ENCODE data around the gene NENF. TPM values are rescaled to one million over a fixed set of nuclear protein-coding genes. Genes with fewer than 3 reads are reported as not detected.
"Not testable (repeated sequence)": the region's sequence is repeated elsewhere in the genome, so short reads cannot be mapped to it uniquely, and the experiment has no call there.

NENF gene
- 55.7 TPM for total RNA-seq
- long read RNA-seq, partial matches to known transcripts: 0 of 1 reads
- long read RNA-seq, other reads (novel, unspliced or antisense): 1 of 1 reads

DNA sequence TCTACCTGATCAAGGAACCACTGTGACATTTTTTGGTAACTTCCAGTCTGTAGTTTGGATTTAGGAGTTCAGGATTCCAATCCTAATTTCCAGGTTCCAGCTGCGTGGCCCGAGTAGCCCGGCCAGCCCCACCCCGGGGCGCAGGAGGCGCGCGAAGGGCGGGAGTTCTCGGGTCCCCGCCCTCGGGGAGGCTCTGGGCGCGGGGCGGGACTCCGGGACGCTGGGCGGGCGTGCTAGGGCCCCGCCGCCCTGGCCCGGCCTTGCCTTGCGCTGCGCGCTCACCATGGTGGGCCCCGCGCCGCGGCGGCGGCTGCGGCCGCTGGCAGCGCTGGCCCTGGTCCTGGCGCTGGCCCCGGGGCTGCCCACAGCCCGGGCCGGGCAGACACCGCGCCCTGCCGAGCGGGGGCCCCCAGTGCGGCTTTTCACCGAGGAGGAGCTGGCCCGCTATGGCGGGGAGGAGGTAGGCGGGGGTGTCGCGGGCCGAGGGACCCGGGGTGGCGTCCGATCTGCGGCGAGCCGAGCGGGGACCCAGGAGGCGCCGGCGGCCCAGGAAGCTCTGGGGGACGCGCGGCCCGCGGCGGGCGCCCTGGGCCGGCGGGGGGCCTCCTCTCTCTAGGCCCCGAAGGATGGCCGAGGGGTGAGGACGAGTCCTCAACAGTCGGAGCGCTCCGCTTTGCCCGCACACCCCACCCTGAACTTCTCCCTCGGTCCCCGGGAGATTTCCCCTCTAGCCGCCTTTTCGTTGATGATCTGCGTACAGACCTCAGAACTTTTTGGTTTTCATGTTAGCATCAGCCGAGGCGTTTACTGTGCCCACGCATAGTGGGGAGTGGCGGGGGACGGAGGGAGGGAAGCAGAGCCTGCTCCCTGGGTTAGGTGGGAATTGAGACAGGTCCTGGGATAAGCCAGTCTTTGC, at the start of gene NENF:
TSS of gene NENF (plus strand) at position 260 of the 916 bp plus-strand sequence. CDS start at position 284, 24 bp downstream.
- peak; percentile 95 for DNase-seq (ENCODE audit: low spot score)

DNA sequence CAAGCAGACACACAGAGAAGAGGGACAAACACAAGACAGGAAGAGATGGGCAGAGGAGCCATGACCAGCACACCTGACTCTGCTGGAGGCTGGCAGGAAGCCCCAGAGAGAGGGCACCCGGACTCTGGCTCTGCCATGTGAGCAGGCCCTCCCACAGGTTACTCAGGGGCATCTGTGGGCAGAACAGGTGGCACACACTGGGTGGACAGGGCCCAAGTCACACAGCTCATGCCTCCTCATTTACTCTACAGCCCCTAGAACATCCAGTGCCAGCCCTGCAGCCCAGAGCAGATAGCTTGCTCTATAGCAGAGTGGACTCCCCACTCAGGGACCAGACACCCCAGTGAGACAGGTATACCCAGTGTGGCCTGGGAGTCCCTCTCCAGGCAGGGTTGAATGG, 46.7 kb upstream of the NENF start:
- no peak for DNase-seq (ENCODE audit: low spot score)

DNA sequence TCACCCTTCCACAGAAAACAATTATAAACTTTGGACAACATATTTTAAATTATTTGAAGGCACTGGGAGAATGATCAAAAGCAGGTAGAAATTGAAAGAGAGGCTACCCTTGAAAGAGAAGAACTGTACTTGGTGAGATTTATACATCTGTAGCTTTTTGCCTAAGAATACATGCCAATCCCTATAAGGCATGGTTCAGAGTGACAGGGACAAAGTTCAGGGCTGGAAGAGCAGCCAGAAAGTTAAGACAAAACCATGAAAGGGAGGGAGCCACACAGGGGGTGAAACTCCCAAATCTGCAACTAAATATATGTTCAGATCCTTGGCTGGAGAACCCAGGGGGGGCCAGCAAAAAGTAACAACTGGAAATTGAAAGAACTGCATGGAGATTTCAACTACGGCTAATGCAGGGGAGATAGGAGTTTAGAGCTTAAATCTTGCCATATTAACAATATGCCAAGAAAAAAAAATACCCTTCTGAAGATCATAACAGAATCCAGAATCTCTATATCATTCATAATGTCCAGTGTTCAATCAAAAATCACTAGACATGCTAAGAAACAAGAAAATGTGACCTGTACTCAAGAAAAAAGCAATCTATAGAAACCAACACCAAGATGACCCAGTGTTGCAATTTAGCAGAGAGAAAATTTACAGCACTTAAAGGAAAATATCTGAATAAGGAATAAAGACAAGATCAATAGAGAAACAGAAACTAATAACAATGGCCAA, 43.6 kb upstream of the NENF start:
- DNase-seq (ENCODE audit: low spot score): no peak

DNA sequence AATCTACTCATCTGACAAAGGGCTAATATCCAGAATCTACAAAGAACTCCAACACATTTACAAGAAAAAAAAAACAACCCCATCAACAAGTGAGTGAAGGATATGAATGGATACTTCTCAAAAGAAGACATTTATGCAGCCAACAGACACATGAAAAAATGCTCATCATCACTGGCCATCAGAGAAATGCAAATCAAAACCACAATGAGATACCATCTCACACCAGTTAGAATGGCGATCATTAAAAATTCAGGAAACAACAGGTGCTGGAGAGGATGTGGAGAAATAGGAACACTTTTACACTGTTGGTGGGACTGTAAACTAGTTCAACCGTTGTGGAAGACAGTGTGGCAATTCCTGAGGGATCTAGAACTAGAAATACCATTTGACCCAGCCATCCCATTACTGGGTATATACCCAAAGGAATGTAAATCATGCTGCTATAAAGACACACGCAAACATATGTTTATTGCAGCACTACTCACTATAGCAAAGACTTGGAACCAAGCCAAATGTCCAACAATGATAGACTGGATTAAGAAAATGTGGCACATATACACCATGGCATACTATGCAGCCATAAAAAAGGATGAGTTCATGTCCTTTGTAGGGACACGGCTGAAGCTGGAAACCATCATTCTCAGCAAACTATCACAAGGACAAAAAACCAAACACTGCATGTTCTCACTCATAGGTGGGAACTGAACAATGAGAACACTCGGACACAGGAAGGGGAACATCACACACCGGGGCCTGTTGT, 36.9 kb upstream of the NENF start:
- not testable (repeated sequence) for DNase-seq (ENCODE audit: low spot score)

DNA sequence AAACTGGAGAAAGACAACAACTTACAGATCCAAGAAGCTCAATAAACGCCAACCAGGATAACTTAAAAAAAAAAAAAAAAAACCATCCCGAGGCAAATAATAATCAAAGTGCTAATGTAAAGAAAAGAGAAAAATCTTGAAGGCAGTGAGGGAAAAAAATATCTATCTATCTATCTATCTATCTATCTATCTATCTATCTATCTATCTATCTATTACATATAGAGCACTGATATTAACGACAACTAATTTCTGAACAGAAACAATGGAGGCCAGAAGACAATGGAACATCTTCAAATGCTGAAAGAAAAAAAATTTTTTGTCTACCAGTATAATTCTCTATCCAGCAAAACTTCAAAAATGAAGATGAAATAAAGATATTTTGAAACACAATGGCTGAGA, 36.1 kb upstream of the NENF start:
- DNase-seq (ENCODE audit: low spot score): no peak

DNA sequence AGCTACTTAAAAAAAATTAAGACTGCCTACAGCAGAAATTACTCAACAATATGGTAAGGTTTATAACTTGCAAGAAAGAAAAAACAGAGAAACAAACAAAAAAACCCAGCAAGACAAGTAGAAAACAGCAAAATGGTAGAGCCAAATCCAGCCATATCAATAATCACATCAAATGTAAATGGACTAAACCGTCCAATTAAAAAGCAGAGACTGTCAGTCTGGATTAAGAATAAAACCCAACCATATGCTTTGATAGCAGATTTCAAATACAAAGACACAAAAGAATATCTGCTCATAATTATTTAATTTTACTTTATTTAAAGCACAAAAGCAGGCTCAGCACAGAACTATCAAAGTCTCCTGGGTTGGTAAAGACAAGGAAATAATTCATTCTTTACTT, 35.5 kb upstream of the NENF start:
- DNase-seq (ENCODE audit: low spot score): no peak

DNA sequence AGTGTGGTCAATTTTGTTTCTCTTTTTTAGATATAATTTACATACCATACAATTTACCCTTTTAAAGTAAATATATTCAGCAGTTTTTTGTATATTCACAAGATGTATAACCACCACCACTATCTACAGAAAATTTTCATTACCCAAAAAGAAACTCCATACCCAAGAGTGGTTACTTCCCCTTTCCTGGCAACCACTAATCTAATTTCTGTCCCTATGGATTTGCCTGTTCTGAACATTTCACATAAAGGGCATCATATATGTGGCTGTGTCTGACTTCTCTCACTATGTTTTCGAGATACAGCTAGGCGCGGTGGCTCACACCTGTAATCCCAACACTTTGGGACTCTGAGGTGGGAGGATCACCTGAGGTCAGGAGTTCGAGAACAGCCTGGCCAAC, 31.7 kb upstream of the NENF start:
- DNase-seq (ENCODE audit: low spot score): no peak

DNA sequence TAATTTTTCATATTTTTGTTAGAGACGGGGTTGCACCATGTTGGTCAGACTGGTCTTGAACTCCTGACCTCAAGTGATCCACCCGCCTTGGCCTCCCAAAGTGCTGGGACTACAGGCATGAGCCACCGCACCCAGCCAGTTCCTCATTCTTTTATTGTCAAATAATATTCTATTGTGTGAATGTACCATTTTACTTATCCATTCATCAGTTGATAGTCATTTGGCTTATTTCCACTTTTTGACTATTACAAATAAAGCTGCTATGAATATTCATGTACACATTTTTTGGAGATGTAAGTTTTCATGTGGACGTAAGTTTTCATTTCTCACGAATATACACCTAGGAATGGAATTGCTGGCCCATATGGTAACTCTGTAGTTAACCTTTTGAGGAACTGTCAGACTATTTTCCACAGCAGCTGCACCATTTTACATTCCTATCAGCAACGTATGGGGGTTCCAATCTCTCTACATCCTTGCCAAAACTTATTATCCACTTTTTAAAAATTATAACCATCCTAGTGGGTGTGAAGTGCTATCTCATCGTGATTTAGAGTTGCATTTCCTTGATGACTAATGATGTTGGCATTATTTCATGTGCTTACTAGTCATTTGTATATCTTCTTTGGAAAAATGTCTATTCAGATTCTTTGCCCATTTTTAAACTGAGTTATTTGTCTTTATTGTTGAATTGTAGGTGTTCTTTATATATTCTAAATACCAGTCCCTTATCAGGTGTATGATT, 30.7 kb upstream of the NENF start:
- no peak for DNase-seq (ENCODE audit: low spot score)

DNA sequence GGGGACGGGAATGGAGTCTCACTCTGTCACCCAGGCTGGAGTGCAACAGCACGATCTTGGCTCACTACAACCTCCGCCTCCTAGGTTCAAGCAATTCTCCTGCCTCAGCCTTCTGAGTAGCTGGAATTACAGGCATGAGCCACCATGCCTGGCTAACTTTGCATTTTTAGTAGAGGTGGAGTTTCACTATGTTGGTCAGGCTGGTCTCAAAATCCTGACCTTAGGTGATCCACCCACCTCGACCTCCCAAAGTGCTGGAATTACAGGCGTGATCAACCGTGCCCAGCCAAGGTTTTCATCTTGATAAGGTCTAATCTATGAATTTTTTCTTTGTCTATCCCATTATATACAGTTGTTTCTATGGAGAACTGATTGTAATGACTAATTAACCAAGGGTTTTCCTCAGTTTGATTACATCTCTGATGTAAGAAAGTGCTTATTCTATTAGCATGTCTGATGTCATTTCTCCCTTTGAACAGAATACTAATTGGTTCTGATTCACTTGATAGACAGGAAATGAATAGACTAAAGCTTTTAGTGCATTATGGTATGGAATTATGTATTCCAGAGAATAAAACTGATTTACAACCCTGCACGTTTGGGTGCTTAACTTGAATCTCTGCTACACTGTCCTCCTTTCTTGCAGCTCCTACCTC, 29.9 kb upstream of the NENF start:
- no peak for DNase-seq (ENCODE audit: low spot score)

DNA sequence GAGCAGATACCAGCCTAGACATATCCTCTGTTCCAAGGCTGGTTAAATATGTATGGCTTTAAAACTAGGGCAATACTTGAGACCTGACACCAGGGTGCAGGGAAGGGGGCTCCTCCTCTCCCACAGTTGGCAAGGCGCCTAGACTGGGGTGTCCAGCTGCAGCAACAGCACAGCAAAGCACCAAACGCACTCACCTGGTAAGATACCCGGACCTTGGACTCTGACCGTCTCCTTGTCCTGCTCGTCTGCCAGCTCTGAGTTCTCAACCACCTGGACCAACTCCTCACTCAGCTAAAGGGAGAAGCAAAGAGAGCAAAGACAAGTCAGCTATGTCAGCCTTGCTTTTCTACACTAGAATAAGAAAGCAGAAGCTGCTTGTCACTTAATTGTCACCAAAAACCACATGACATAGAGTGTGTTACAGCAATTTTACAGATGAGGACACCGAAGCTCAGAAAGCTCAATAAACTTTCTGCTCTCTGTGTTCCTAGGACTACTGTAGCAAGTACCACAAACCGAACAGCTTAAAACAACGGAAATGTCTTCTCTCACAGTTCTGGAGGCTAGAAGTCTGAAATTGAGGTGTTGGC, 22.4 kb upstream of the NENF start:
- no peak for DNase-seq (ENCODE audit: low spot score)

DNA sequence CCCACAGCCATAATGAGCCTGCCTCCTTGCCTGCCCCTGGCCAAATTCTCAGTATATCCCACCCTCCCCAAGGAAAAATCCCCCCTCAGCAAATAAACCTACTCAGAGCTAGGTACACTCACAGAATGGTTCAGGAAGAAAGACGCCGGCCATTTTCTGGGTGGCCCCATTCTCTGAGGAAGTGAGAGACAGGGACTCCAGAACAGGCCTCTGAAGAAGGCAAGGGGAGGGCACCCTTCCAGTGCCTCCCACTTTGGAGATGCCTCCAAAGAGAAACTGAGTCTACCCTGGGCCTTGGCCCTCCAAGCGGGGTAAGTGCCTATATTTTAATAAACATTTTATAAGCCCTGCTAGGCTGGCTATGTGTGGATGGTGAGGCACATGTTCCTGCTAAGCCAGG, 20.3 kb upstream of the NENF start:
- DNase-seq (ENCODE audit: low spot score): no peak

DNA sequence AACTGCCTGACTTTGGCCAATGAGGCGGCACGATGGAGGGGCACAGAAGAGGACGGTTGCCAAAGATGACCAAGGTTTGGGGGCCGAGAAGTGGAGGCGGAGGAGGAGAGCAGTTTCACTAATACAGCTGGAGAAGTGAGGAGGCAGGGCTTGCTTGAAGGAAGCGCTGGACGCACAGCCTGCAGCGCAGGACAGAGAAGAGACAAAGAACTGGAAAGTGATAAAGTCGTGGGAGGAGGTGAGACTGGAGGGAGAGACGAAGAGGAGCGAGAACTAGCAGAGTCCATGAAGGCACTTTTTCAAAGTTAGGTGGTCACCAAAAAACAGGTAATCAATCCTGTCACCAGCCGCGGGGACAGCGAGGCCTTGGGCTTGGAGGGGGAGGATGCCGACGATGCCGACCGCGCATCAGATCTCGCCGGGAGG, 18.8 kb upstream of the NENF start:
- no peak for DNase-seq (ENCODE audit: low spot score)

DNA sequence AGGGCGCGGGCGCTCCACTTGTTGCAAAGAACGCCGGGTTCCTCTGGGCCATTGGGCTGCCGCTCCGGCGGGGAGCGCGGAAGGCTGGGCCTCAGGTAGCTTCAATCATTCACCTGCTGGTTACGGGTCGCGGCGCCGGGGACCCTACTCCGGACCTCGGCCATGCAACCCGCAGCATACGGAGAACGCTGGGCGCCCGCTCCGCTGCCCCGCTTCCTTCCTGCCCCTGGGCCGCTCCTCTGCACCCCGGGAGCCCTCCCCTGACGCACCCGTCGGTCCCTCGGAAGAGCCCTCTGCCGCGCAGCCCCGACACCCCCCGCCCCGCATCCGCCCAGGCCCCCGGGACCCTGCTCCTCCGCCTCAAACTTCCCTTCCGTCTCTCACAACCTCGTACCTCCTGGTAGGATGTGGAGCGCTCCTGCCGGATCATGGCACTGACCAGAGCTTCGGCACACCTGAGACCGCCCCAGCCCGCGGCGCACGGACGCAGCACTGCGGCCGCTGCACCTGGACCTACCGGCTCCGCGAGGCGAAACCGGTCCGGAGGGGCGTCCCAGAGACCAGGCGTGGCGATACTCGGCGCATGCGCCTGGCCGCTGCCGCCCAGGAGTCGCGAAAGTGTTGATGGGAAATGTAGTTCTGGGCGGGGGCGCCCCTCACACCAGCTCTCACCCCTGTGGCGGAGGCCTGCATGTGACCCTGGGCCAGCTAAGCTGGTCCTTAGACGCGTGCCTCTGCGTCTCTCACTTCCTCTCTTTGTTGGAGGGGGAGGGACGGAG, 18.2 kb upstream of the NENF start, which contains the start of gene PACC1:
TSS of gene PACC1 (minus strand) at position 559 of the 779 bp plus-strand sequence. CDS start at position 430, 129 bp downstream.
- DNase-seq (ENCODE audit: low spot score): peak; percentile 94

DNA sequence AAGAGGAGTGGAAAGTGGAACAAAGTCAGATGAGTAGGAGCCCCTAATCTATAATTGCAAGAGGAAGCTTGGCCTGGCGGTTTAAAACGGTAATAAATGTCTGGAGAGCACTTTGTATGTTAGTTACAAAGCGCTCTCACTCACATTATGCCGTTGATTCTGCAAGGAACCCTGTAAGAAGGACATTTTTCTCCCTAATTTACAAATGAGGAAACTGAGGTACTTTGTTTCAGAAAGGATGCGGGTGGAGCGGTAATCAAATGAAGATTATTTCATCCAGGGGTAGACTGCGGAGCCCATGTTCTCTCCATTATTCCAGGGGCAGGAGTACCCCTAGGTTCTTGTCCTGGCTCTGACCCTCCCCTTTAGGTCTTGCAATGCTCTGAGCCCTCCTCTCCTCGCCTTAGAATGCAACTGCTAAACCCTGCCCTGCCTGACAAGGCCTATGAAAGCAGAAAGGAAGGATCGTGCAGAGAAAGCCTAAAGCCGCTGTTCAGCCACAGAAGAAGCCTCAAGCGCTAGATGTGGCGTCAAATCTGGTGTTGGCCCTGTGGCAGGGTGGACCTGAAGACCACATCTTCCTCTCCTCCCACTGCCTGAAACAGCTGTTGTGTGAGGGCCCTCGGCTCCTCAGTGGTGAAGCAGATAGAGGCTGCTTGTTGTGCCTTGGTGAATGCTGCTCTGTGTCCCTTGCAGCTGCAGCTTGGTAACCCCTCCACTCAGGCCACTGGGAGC, 17.4 kb upstream of the NENF start:
- no peak for DNase-seq (ENCODE audit: low spot score)

DNA sequence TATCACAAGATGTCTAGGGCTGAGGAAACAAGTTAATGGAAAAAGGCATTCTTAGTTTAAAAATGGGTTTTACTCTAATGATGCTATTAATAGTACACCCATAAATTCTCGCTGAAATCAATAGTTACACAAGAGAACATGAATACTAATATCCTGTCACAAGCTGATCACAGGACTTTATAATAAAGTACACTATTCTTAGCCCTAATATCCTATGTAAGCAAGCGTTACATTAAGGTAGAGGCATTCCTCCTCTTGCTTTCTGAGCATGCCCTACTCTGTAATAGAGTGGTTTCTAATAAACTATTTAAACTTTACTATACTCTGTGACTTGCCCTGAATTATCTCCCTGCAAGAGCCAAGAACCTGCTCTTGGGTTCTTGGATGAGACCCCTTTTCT, 11.6 kb upstream of the NENF start:
- DNase-seq (ENCODE audit: low spot score): no peak

DNA sequence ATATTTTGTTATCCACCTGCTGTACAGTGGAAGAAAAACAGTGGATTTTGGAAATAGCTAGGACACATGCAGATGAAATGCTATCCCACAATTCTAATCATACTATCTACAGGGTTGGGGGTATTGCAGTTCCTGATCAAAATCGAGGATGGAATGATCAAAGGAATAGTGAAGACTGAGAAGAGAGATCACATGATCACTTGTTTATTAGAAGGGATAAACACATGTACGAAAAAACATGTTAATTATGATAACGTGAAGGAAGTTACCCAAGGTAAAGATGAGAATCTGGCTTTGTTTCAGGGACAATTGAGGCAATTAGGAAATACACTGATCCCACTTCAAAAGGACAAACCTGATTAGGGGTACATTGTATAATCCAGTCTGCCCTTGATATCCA, 8.8 kb upstream of the NENF start:
- DNase-seq (ENCODE audit: low spot score): no peak

DNA sequence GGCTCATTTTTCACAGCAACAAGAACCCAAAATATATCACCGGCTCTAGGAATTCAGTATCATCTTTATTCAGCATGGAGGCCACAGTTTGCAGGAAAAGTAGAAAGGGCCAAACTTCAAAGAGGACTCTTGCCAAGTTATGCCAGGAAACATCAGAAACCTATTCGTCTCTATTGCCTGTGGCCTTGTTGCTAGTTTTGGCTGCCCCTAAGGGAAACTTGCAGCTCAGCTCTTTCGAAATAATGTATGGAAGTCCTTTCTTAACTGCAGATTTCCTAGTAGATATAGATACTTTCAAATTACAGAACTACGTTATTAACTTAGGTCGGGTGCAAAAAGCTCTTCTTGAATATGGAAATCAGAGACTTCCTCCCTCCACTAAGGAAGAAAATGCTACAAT, 4.2 kb upstream of the NENF start:
- DNase-seq (ENCODE audit: low spot score): no peak

DNA sequence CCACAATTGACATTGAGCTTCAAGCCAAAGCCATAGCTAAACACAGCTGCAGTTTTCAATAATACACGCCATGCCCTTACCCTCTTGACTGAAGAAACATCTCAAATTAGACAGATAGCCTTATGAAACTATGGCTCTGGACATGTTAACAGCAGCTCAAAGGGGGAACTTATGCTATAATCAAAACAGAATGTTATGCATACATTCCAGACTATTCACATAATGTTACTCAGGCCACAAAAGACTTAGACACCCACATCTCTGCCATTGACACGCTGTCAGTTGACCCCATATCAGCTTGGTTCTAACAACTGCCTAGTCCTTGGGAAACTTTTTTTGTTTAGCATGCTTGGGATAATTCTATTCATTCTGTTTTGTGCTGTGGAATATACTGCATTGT, 2.3 kb upstream of the NENF start:
- DNase-seq (ENCODE audit: low spot score): no peak
